IMR-90 (cell line): ENCODE results near the gene CERS1. TPM values are rescaled to one million over a fixed set of nuclear protein-coding genes. Genes with fewer than 3 reads are reported as not detected.

ENCODE experiments used
- ATAC-seq: fragments of 200-7000 bp; cut with Tn5 transposase; 2 replicates; pipeline ENCODE4 v1.9.1; 2020; ENCODE audit warnings: low read depth, mild to moderate bottlenecking, moderate library complexity
- BruUV-seq: library from RNA; stranded (reverse); fragments of 400-500 nt; replicated peaks from 2 replicates; lab custom pipeline; 2021; lab: Mats Ljungman, UMichigan
- CTCF ChIA-PET: fragments of 300-600 bp; formaldehyde crosslinking; extraction: SDS; loops from one replicate; lab custom pipeline; 2021; ENCODE audit warnings: antibody characterized with exemption; lab: Yijun Ruan, JAX
- POLR2A ChIA-PET: fragments of 300-600 bp; sonication (Branson Sonifier 250); formaldehyde crosslinking; loops from one replicate; lab custom pipeline; 2022; ENCODE audit warnings: antibody characterized with exemption; ENCODE audit not compliant: unreplicated experiment; lab: Charles Lee
- DNase-seq: peaks from one replicate; pipeline ENCODE4 v3.0.0; 2013
- H2AFZ ChIP-seq: replicated peaks from 2 replicates; pipeline ENCODE3; 2013; ENCODE audit warnings: low read length, mild to moderate bottlenecking; ENCODE audit not compliant: poor library complexity
- H2AK5ac ChIP-seq: 2 replicates; pipeline ENCODE4 v1.6.1; 2013; ENCODE audit warnings: low read depth, low read length, inconsistent platforms
- H2AK9ac ChIP-seq: replicated peaks from 2 replicates; pipeline ENCODE3; 2013; ENCODE audit warnings: mild to moderate bottlenecking, low read depth, low read length, moderate library complexity; ENCODE audit not compliant: poor library complexity
- H2BK120ac ChIP-seq: 2 replicates; pipeline ENCODE4 v1.6.1; 2013; ENCODE audit warnings: low read depth, low read length, inconsistent platforms
- H2BK15ac ChIP-seq: 3 replicates; pipeline ENCODE4 v1.6.1; 2013; ENCODE audit warnings: low read depth, low read length, inconsistent platforms
- H2BK20ac ChIP-seq: 2 replicates; pipeline ENCODE4 v1.6.1; 2013; ENCODE audit warnings: low read depth, mild to moderate bottlenecking, inconsistent platforms, low read length, moderate library complexity
- H2BK5ac ChIP-seq: 2 replicates; pipeline ENCODE4 v1.6.1; 2013; ENCODE audit warnings: mild to moderate bottlenecking, low read depth, low read length, inconsistent platforms; ENCODE audit not compliant: poor library complexity, severe bottlenecking
- H3K14ac ChIP-seq: replicated peaks from 2 replicates; pipeline ENCODE4 v1.6.1; 2013; ENCODE audit warnings: low read depth, low read length, inconsistent platforms
- H3K18ac ChIP-seq: 2 replicates; pipeline ENCODE4 v1.6.1; 2013; ENCODE audit warnings: low read depth, low read length, control low read depth
- H3K23ac ChIP-seq: 2 replicates; pipeline ENCODE4 v1.6.1; 2013; ENCODE audit warnings: low read depth, low read length, inconsistent platforms
- H3K27ac ChIP-seq: 2 replicates; pipeline ENCODE4 v1.5.1; 2013; ENCODE audit warnings: mild to moderate bottlenecking, control low read depth, low read length; ENCODE audit not compliant: insufficient read depth
- H3K27me3 ChIP-seq: 2 replicates; pipeline ENCODE4 v1.6.1; 2013; ENCODE audit warnings: low read length; ENCODE audit not compliant: control insufficient read depth, insufficient read depth
- H3K36me3 ChIP-seq: 2 replicates; pipeline ENCODE4 v1.6.1; 2013; ENCODE audit warnings: low read length, mixed read lengths; ENCODE audit not compliant: control insufficient read depth, insufficient read depth
- H3K4ac ChIP-seq: 2 replicates; pipeline ENCODE4 v1.6.1; 2013; ENCODE audit warnings: low read depth, low read length, inconsistent platforms
- H3K4me1 ChIP-seq: 2 replicates; pipeline ENCODE4 v1.6.1; 2013; ENCODE audit warnings: low read length, mixed read lengths; ENCODE audit not compliant: control insufficient read depth, insufficient read depth
- H3K4me2 ChIP-seq: 2 replicates; pipeline ENCODE4 v1.6.1; 2013; ENCODE audit warnings: low read depth, mild to moderate bottlenecking, control low read depth, low read length, moderate library complexity
- H3K4me3 ChIP-seq: 2 replicates; pipeline ENCODE4 v1.5.1; 2013; ENCODE audit warnings: low read depth, mild to moderate bottlenecking, control low read depth, low read length, moderate library complexity; ENCODE audit not compliant: insufficient read depth
- H3K56ac ChIP-seq: 2 replicates; pipeline ENCODE4 v1.6.1; 2013; ENCODE audit warnings: low read length, inconsistent platforms; ENCODE audit not compliant: insufficient read depth; ENCODE audit errors: extremely low read depth
- H3K79me1 ChIP-seq, 2 experiments: 2 replicates each; pipeline ENCODE4 v1.6.1; 2013; ENCODE audit warnings: low read length in 2 of 2, inconsistent platforms in 1 of 2, low read depth in 1 of 2
- H3K9ac ChIP-seq: 2 replicates; pipeline ENCODE4 v1.6.1; 2013; ENCODE audit warnings: low read depth, low read length, control low read depth
- H3K9me1 ChIP-seq: 2 replicates; pipeline ENCODE4 v1.6.1; 2013; ENCODE audit warnings: low read length, inconsistent platforms; ENCODE audit not compliant: insufficient read depth
- H3K9me3 ChIP-seq: 2 replicates; pipeline ENCODE4 v1.6.1; 2013; ENCODE audit warnings: low read length; ENCODE audit not compliant: control insufficient read depth, insufficient read depth
- H4K20me1 ChIP-seq: 2 replicates; pipeline ENCODE4 v1.6.1; 2013; ENCODE audit warnings: low read length, inconsistent platforms; ENCODE audit not compliant: insufficient read depth
- H4K5ac ChIP-seq: 2 replicates; pipeline ENCODE4 v1.6.1; 2013; ENCODE audit warnings: mild to moderate bottlenecking, low read depth, low read length, control low read depth
- H4K8ac ChIP-seq, 2 experiments: 2 replicates each; pipeline ENCODE4 v1.6.1; 2013; ENCODE audit warnings: low read depth in 2 of 2, low read length in 2 of 2, control low read depth in 1 of 2, inconsistent platforms in 1 of 2
- H4K91ac ChIP-seq: 2 replicates; pipeline ENCODE4 v1.6.1; 2013; ENCODE audit warnings: low read depth, low read length, inconsistent platforms; ENCODE audit not compliant: insufficient read depth
- BHLHE40 ChIP-seq: fragments of 150-350 bp; IDR thresholded peaks from 2 replicates; pipeline ENCODE4 v1.6.1; 2016; ENCODE audit warnings: mild to moderate bottlenecking, low read depth, low read length
- CEBPB ChIP-seq: IDR thresholded peaks from 2 replicates; pipeline ENCODE4 v1.6.1; 2012; ENCODE audit warnings: low read depth, low read length, improper control_type of control experiment
- CHD1 ChIP-seq: IDR thresholded peaks from 2 replicates; pipeline ENCODE4 v1.6.1; 2012; ENCODE audit warnings: low read depth, low read length, improper control_type of control experiment
- CTCF ChIP-seq: conservative IDR thresholded peaks from 2 replicates; pipeline ENCODE4 v1.5.1; 2012; ENCODE audit warnings: mild to moderate bottlenecking, low read depth, low read length, improper control_type of control experiment
- ELK1 ChIP-seq: fragments of 150-350 bp; IDR thresholded peaks from 2 replicates; pipeline ENCODE4 v1.6.1; 2016; ENCODE audit warnings: low read depth, mild to moderate bottlenecking, low read length, moderate library complexity, borderline replicate concordance
- FOS ChIP-seq: fragments of 150-350 bp; IDR thresholded peaks from 2 replicates; pipeline ENCODE4 v1.6.1; 2016; ENCODE audit warnings: low read depth, low read length
- MAFK ChIP-seq: IDR thresholded peaks from 2 replicates; pipeline ENCODE4 v1.6.1; 2012; ENCODE audit warnings: low read depth, low read length, improper control_type of control experiment
- MAZ ChIP-seq: IDR thresholded peaks from 2 replicates; pipeline ENCODE4 v1.6.1; 2012; ENCODE audit warnings: low read depth, mild to moderate bottlenecking, low read length, improper control_type of control experiment, moderate library complexity, borderline replicate concordance
- MXI1 ChIP-seq: IDR thresholded peaks from 2 replicates; pipeline ENCODE4 v1.6.1; 2012; ENCODE audit warnings: low read depth, mild to moderate bottlenecking, low read length, moderate library complexity, borderline replicate concordance
- NFE2L2 ChIP-seq: fragments of 150-350 bp; IDR thresholded peaks from 2 replicates; pipeline ENCODE4 v1.6.1; 2016; ENCODE audit warnings: low read depth, mild to moderate bottlenecking, low read length
- POLR2A ChIP-seq: IDR thresholded peaks from 2 replicates; pipeline ENCODE4 v1.6.1; 2012; ENCODE audit warnings: mild to moderate bottlenecking, low read depth, low read length
- RAD21 ChIP-seq: IDR thresholded peaks from 2 replicates; pipeline ENCODE4 v1.6.1; 2012; ENCODE audit warnings: low read length, improper control_type of control experiment
- RCOR1 ChIP-seq: IDR thresholded peaks from 2 replicates; pipeline ENCODE4 v1.6.1; 2012; ENCODE audit warnings: mild to moderate bottlenecking, low read length, improper control_type of control experiment; ENCODE audit not compliant: insufficient replicate concordance
- RFX5 ChIP-seq: IDR thresholded peaks from 2 replicates; pipeline ENCODE4 v1.8.0; 2012; ENCODE audit warnings: low read depth, mild to moderate bottlenecking, low read length, moderate library complexity
- SMC3 ChIP-seq: fragments of 150-350 bp; IDR thresholded peaks from 2 replicates; pipeline ENCODE4 v1.6.1; 2016; ENCODE audit warnings: low read depth, mild to moderate bottlenecking, antibody characterized with exemption, low read length, moderate library complexity
- USF2 ChIP-seq: fragments of 150-350 bp; IDR thresholded peaks from 2 replicates; pipeline ENCODE4 v1.6.1; 2017; ENCODE audit warnings: mild to moderate bottlenecking, antibody characterized with exemption, low read length, low read depth
- WGBS, 2 experiments: methylation state at CpG; one replicate each; pipeline versions ENCODE4 v1.1.5 to v1.1.7; 2013; ENCODE audit warnings: missing lambda C conversion rate in 2 of 2; ENCODE audit not compliant: insufficient read length in 1 of 2; ENCODE audit errors: extremely low coverage in 2 of 2; 5-methylcytosine and 5-hydroxymethylcytosine counted together
- dilution Hi-C: fragments of 300-500 bp; cut with HindIII; formaldehyde crosslinking; loops from one replicate; pipeline ENCODE4 v1.14.3; 2018; ENCODE audit warnings: low sequenced_read_pairs; ENCODE audit not compliant: unreplicated experiment
- in situ Hi-C: fragments of 300-500 bp; cut with MboI; formaldehyde crosslinking; loops from 3 replicates; pipeline ENCODE4 v1.14.3; 2019; ENCODE audit warnings: low sequenced_read_pairs, inconsistent platforms, mixed read lengths
- intact Hi-C: fragments of 100-400 bp; cut with micrococcal nuclease; formaldehyde crosslinking; loops from 2 replicates; pipeline ENCODE4 v1.10.0; 2022
- polyA plus RNA-seq, 3 experiments: library from polyadenylated mRNA; depleted of rRNA; stranded (reverse); fragments of >200 nt; gene quantifications; 2 replicates each; pipeline ENCODE4 v1.2.3, GENCODE V29; 2012; ENCODE audit warnings: low replicate concordance in 1 of 3
- total RNA-seq: library from RNA; depleted of rRNA; stranded (reverse); fragments of >200 nt; gene quantifications from 2 replicates; pipeline ENCODE4 v1.2.3, GENCODE V29; 2012

Gene CERS1
- total and polyA plus RNA-seq, 2 of the 4 experiments (the other 2 are of a cell fraction): 0.90 to 4.3 TPM

GRCh38 chr19:18913466-18913865, 17.5 kb upstream of the CERS1 start:
- Histone ChIP-seq H4K91ac (no peak overlapping the region), H4K8ac (no peak overlapping the region), H3K36me3 (peaks cover 46% of the 10 kb centered on the region), H3K9ac (no peak overlapping the region), H3K27me3 (no peaks in the 10 kb centered on the region), H3K4me2 (no peak overlapping the region), H2BK15ac (no peak overlapping the region), H3K14ac (no peak overlapping the region), H3K56ac (no peak overlapping the region), H2AK5ac (no peak overlapping the region), H3K9me1 (no peaks in the 10 kb centered on the region; the same call in 1 of the 2 replicates), H2BK5ac (no peak overlapping the region), H2AK9ac (no peak overlapping the region), H2AFZ (no peak overlapping the region), H3K18ac (no peak overlapping the region), H2BK20ac (no peak overlapping the region), H3K9me3 (no peaks in the 10 kb centered on the region), H3K23ac (no peak overlapping the region), H3K4ac (no peak overlapping the region), H3K4me3 (no peak overlapping the region), H3K4me1 (no peaks in the 10 kb centered on the region), H4K20me1 (peaks cover 45% of the 10 kb centered on the region), H2BK120ac (no peak overlapping the region), H4K5ac (no peak overlapping the region), H3K79me1 (peaks cover 26 to 63% of the 10 kb centered on the region in 2 experiments), H3K27ac (no peak overlapping the region)
- POLR2A ChIA-PET: no interaction called here
- no TSS peak for BruUV-seq
- CTCF ChIA-PET: no interaction called here
- dilution Hi-C loops (no loop called here), intact Hi-C loops (no loop called here), in situ Hi-C loops (no loop called here)
- 100% methylated on average over 2 of the region's 5 CpGs; no CpG with 5 or more reads in 1 of the 2 experiments for WGBS, 2 experiments
- DNase-seq (no peak), ATAC-seq (no peak)
- TF ChIP-seq NFE2L2 (no peak), RCOR1 (no peak), USF2 (no peak), FOS (no peak), SMC3 (no peak), RAD21 (no peak), MAFK (no peak), CEBPB (no peak), MXI1 (no peak), POLR2A (no peak), RFX5 (no peak), BHLHE40 (no peak), CHD1 (no peak), MAZ (no peak), ELK1 (no peak), CTCF (no peak)
